Stromal cell of bone marrow (primary cell): Measurements from ENCODE around the gene MAPRE2.

Experiments
- DNase-seq: peaks from one replicate; pipeline ENCODE4 v3.0.0-alpha.2; 2012; ENCODE audit warnings: low read depth

MAPRE2 gene

GRCh38 chr18:35040988-35041814, at the start of gene MAPRE2:
TSS of gene MAPRE2 (plus strand) at chr18:35041413. CDS start at chr18:35041540, 127 bp downstream.
- DNase-seq = peak; percentile 93

- no peak for DNase-seq
Observed at GRCh38 chr18:34991561-34991960, 49.7 kb upstream of the MAPRE2 start.

DNA sequence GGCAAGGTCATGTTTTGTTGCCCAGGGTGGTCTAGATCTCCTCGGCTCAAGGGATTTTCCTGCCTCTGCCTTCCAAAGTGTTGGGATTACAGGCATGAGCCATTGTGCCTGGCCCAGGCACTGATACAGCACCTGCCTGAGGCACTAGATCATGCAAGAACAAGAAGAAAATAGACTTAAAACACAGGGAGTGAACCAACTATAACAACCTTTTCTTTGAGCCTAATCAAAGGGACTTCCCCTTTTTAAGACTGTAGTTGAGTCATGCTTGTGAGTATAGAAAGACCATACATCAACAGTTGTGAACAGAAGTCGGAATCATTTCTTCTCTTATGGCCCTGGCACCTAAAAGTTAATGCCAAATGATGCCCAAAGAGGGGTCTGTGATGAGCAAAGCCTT, 47.9 kb upstream of the MAPRE2 start:
- no peak for DNase-seq

- no peak for DNase-seq
Observed at GRCh38 chr18:34995746-34996145, 45.5 kb upstream of the MAPRE2 start.

- no peak for DNase-seq
Observed at GRCh38 chr18:34998661-34999060, 42.6 kb upstream of the MAPRE2 start.

GRCh38 chr18:34999756-35000289, 41.4 kb upstream of the MAPRE2 start:
- no peak for DNase-seq

DNA sequence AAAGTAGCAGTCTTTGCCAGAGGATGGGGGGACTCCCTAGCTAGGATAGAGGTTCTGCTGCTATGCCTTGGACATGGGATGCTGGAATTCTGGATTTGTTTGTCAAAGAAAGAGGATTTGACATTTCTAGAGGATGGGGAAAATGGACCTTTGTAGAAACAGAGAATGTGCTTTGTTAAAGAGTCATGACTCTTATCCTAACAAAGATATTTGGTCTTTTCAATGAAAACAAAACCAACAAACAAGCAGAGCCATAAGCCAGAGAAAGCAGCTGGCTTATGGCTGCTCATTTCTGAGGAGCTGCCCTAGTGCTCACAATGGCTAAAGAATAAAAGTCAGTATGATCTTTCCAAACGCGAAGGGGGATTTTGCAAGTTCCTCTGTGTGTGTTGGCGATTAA, 40.8 kb upstream of the MAPRE2 start:
- no peak for DNase-seq

GRCh38 chr18:35002120-35002519, 39.1 kb upstream of the MAPRE2 start:
- DNase-seq = no peak

DNA sequence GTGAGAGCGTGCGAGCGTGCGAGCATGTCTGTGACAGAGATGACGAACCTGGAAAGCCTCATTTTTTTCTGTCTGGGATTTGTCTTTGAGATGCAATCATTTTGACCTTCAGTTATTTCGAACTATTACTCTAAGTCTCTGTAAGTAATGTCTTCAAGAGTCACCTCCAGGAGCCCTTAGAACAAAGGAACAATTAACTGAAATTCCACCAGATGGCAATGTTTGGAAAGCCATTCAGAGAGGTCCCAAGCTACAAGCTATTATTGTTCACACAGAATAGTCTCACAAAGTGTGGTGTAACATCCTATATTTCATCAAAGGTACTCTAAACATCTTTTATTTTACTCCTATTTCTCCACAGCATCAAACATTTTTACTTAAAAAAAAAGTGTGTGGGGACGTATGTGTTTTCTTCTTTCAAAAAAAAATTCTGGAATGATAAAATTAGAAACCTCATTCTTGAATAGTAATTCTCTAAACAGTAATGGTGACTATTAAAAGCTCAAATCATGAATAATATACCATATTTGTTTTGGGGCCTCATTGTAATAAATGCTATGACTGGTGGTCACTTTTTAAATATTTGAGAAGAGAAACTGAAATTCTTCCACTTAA, 35.1 kb upstream of the MAPRE2 start:
- DNase-seq = peak; percentile 60

- no peak for DNase-seq
Observed at GRCh38 chr18:35010156-35010555, 31.1 kb upstream of the MAPRE2 start.

DNA sequence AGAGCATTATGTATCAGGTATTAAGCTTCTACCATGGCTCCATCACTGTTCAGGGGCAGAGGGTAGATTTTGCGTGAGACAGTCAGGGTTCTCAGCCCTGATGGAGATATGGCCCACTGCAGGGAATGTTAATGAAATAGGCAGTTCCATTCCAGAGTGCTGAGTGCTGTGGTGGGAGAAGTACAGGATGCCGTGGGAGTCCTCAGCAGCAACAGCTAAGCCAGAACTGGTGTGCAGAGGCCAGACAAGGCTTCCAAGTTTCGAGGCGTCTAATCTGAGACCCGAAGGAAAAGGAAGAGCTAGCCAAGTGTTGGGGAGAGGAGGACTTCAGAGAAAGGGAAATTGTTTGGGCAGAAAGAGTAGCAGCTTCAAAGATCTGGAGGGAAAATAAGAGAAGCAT, 30.2 kb upstream of the MAPRE2 start:
- no peak for DNase-seq

DNA sequence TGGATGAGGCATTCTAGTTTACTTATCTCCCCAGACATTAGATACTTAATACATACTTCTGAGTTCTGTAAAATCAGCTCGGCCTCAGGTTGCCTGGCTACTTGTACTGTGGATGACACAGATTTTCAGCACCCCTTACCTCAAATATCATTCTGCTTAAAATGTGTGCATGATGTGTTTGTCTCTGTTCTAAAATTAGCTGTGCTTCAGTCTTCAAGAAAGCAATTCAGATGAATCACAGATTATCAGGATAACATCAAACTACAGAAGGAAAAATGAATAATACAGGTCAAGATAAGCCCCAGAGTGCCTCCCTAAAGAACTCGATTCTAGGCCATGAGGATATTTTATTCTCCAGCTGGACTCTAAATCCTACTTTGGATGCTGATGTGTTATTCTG, 21.3 kb upstream of the MAPRE2 start:
- DNase-seq = no peak

DNA sequence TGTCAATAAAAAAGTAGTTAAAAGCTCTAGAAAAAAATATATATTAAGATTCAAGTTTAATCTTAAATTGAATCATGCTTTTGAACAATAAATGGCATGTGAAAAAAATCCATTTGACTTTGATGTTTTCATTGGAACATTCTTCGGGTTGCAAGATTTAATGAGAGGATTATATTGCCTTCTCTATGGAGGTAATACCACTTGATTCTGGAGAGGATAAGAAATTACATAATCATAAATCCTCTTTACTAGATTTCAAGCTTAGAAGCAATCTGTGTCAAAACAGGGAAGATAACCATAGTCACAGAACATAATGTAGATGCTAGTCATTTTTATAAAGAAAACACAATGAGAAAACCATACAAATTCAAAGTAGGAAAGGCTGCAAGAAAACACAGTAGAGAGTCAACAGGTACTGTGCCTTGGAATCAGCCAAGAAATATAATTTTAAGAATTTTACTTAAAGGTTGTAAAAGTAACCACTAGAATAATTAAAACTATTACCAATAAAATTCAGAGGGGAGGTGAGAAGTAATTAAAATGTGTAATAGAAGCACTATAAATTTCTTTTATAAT, 18.7 kb upstream of the MAPRE2 start:
- no peak for DNase-seq

DNA sequence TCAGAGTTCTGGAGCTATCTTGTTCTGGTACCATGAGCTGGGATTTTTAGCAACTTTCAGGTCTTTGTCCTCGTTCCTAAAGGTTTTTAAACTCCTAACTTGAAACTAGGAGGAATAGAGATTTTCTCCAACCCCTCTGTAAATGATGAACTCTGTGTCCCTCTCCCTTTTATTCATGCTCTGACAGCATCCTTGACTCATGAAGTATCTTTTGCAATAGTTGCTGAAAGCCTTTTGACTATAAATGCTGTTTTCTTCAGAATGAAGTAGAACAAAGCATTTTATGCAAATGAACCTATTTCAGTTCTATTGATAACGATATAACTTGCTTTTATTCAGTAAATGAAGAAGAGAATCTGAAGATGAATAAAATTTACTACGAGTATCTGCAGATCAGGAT, 17.0 kb upstream of the MAPRE2 start:
- no peak for DNase-seq

GRCh38 chr18:35024965-35025364, 16.2 kb upstream of the MAPRE2 start:
- peak; percentile 92 for DNase-seq

- DNase-seq = no peak
Observed at GRCh38 chr18:35026407-35027061, 14.7 kb upstream of the MAPRE2 start.

DNA sequence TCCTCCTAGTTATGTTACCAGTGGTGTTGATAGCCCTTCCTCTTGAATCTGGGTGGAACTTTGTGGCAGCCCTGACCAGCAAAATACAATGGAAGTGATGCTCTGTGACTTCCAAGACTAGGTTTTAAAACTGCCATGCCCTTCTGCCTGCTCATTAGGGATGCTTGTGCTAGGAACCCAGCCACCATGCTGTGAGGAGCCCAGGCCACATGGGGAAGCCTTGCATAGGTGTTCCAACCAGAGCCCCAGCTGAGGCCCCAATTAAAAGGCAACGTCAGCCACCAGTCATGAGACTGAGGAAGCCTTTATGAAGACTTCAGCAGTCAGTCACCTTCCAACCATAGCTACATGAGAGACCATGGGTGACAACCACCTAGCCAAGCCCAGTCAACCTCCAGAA, 14.0 kb upstream of the MAPRE2 start:
- no peak for DNase-seq

DNA sequence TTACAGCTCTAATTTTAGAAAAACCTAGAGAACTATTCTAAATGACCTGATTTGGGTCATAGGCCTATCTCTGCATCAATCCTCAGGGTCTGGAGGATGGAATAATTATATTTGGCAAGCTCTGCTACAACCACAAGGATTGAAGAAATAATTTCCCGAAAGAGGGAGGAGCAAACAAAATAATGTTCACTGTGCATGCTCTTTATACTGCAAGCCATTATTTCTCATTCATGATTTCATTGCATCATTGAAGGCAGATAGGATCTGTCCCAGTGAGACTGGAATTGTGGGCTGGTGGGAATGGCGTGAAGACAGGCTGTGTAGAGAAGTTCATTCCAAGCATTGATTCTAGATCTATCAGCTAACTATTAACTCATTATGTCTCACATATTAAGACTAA, 12.7 kb upstream of the MAPRE2 start:
- DNase-seq = peak; percentile 55

- no peak for DNase-seq
Observed at GRCh38 chr18:35029103-35029502, 12.1 kb upstream of the MAPRE2 start.

DNA sequence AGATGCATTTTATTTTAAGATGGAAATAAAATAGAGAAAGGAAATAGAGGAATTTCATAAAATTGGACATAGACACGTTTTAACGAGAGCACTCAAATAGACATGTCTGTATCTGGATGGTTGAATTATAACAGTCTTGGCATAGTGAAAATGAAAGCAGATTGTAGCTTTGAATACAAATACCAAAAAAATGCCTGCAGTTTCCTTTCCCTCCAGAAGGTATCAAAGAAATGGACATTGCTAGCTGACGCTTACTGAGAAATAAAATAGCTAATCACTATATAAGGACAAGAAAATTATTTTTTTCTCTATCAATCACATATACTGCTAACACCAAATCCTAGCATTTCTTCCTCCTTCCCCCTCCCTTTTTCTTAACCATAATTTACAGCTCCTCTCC, 11.4 kb upstream of the MAPRE2 start:
- DNase-seq = no peak

DNA sequence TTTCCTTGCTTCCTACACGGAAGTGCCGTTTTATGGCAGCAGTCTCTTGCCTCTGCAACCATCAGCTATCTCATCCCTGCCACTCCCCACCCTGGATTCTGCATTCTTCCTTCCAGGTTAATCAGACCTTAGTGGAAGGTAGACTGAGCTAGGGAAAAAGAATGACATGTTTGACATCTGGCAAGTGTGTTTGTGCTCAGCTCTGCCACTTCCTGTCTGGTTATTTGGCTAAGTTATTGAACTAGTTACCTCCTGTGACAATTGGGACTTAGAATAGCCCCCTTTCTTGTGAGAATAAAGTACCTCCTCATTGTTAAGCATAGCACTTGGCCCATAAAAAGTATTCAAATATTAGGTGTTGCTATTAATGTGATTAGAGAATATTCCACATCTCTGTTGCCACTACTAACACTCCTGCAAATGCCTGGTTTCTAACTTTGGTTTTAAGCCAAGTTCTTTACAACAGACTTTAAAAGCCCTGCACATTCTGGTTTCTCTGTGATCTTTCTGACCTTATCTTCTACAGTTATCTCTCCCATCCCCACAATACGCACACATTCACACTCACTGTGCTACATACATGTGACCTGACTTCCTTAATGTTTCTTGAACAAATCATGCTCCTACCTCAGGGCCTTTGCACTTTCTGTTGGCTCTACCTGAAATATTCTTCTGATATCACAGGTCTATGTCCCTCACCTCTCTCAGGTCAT, 10.8 kb upstream of the MAPRE2 start:
- DNase-seq = no peak

- DNase-seq = no peak
Observed at GRCh38 chr18:35032113-35032512, 9.1 kb upstream of the MAPRE2 start.
